HG03064 (cell line): ENCODE results near the gene GRIK3.

ENCODE experiments used
- ATAC-seq: cut with Tn5 transposase; IDR thresholded peaks from one replicate; pipeline ENCODE4 v1.9.1; 2021; ENCODE audit warnings: low read depth; ENCODE audit not compliant: unreplicated experiment

GRIK3 gene

DNA sequence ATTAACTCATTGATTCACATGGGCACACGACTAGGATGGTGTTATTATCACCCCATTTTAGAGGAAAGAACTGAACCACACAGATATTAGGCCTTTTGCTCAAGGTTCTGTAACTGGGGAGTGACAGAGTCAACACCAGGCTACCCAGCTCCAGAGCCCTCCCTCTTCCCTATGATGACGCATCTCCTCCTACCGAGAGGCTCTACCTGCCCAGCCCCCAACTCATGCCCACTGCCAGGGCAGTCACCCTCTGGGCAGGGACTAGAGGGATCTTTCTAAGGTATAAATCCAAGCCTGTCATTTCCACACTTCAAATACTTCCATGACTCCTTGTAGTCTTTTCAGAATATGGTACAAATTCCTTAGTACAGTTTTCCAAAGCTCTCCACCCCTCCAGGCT is 171.3 kb downstream of the GRIK3 start:
- ATAC-seq, result no peak

DNA sequence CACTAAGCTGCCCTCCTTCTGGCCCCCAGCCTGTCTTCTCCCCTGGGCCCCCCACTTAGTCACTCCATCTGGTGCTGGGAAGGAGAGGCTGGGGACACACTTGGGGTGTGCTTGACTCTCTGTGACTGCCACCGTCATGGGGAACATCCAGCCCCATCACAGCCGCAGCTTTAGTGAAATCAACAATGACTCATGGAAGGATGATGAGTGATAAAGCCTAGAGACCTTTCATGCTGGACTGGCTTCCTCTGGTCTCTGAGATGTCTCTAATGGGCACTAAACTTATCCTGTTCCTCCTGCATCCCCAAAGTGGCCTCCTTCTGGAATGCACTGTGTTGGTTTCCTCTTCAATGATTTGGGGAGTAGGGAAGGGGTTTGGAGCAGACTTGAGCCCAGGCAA is 172.9 kb downstream of the GRIK3 start:
- ATAC-seq, result no peak

- ATAC-seq, result no peak
Observed at GRCh38 chr1:36859926-36860325, 174.4 kb downstream of the GRIK3 start.

GRCh38 chr1:36858981-36859380 is 175.3 kb downstream of the GRIK3 start:
- no peak for ATAC-seq

GRCh38 chr1:36858553-36858952 is 175.8 kb downstream of the GRIK3 start:
- no peak for ATAC-seq

DNA sequence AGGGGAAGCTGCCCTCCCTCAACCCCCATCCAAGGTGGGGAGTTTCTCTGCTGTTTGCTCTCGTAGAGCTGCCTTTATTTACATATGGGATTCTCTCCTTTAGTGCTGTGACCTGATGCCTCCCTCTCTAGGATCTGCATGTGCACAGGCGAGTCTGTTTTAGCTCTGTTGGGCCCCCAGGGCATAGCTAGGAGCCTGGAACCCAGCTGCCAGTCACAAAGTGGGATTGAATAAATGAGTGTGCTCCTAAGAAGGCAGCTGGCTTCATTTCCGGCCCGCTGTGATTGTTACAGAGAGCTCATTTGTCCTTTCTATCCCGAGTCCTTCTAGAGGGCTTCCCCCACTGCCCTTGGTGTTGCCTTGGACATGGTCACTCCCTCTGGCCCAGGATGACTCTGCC is 176.6 kb downstream of the GRIK3 start:
- no peak for ATAC-seq

GRCh38 chr1:36855699-36856494 is 178.4 kb downstream of the GRIK3 start:
- ATAC-seq, result no peak

DNA sequence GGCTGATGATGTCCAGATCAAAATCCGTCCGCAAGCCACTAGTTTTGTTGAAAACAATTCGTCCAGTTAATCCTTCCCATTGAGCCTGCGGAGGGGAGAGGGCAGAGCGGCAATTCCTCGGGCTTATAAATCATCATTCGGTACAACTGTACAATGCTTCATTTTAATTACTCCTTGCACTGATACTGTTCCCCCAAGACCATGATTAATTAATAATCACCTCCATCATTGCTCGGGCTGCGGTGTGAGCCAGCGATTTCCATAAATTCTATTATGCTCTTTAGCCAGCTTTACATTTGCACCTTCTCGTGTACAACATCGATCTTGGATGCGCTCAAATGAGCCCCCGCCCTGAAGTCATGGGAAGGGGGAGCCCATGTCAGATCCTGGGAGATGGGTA is 180.7 kb downstream of the GRIK3 start:
- ATAC-seq, result no peak

- ATAC-seq, result no peak
Observed at GRCh38 chr1:36852586-36852985, 181.7 kb downstream of the GRIK3 start.

GRCh38 chr1:36851595-36851994 is 182.7 kb downstream of the GRIK3 start:
- no peak for ATAC-seq

DNA sequence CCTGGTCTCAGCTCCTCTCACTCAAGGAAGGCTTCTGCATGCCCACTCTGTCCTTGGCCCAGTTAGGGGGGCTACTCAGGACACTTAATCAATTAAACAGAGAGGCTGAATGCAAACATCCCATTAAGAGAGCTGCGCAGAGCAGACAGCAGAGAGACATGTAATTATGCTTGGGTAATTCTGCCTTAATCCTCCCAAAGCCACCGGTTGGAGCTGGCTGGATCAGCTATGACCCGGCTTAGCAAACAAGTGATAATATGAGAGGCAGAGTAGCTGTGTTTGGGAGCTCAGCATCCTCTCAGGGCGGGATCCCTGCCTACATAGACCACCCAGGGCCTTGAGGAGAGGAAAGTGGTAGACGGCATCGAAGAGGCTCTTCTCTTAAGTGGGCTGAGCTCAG is 183.2 kb downstream of the GRIK3 start:
- ATAC-seq, result no peak

- no peak for ATAC-seq
Observed at GRCh38 chr1:36849956-36850355, 184.4 kb downstream of the GRIK3 start.

GRCh38 chr1:36847761-36848160 is 186.6 kb downstream of the GRIK3 start:
- no peak for ATAC-seq

DNA sequence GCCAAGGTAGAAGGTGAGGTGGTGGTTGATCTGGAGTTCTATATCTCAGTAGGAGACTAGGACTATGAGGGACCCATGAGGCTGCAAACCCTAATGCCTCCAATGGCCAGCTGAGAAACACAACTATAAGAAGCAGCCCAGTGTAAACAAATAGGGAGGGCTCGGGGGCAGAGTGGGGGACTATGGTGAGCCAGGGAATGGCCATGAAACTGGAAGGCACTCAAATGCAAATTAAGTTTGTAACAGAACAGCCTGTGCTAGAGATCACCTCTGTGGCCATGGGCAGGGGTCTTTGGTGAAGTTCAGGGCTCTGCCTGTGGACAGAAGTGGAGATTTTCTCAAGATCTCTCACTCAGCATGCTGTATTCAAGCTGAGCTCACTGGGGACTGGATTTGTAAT is 187.1 kb downstream of the GRIK3 start:
- no peak for ATAC-seq

- ATAC-seq, result no peak
Observed at GRCh38 chr1:36846357-36846756, 188.0 kb downstream of the GRIK3 start.

DNA sequence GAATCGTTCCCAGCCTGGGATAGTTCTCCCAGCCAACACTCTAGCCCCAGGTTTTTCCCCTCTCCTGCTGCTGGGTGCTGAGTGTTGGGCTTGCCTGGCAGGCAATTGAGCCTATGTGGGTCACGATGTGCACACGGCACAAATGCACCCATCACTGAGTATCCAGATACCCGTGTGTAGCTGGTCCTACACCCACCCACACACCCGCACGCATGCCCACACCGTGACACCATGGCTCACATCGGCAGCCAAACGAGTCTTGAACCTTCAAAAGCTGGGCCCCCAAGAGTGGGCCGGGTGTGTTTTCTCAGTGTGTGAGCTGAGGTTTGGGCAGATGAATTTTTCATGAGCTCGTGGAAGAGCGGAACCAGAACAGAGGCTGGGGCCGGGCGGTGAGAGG is 188.5 kb downstream of the GRIK3 start:
- no peak for ATAC-seq

DNA sequence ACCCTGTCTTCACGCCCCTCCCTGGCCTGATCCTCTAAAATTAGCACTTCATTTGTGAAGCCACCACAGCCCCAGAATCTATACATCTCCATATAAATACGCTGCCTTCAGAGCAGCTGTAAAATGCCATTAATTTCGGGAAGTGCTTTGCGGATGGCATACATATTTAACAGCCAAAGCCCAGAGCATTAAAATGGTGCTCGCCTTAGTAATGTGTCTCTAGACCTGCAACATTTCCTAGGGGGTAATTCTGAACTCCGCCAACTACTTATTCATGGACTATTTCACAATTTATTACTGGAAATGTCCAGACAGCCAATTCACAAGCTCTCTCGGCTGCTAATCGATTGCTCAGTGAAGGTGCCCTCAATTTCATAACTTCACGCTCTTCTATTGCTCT is 189.4 kb downstream of the GRIK3 start:
- no peak for ATAC-seq

DNA sequence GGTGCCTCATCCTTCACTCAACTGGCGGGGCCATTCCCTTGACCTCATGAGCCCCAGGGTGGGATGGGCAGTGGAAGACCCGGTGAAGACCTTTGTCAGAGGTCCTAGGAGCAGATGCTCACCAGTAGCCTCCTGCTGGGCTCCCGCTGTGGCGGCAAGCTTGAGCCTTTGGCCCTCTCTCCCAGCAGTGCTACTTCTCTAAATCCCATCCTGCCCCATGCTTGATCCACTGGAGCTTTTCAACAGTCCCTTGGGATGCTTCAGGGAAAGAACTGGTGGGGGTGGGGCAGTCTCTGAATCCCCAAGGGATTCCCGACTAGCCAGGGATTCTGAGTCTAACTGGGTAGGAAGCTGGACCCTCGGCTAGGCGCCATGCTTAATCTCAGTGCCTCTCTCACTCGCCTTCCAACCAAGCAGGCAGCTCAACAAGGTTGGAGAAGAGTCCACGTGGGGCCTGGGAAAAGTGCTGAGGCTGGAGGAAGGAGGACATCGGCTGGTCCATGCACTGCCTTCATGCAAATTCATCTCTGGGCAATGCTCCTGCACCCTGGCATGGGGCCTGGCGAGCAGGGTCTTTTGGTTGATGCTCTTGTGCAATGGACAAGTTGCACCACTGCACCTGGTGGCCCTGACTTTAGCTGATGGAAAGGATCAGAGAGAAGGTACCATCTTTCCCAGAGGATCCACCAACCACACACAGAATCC is 190.3 kb downstream of the GRIK3 start:
- no peak for ATAC-seq

- ATAC-seq, result no peak
Observed at GRCh38 chr1:36843027-36843426, 191.3 kb downstream of the GRIK3 start.

GRCh38 chr1:36842448-36842847 is 191.9 kb downstream of the GRIK3 start:
- no peak for ATAC-seq

- ATAC-seq, result no peak
Observed at GRCh38 chr1:36839485-36839884, 194.8 kb downstream of the GRIK3 start.

DNA sequence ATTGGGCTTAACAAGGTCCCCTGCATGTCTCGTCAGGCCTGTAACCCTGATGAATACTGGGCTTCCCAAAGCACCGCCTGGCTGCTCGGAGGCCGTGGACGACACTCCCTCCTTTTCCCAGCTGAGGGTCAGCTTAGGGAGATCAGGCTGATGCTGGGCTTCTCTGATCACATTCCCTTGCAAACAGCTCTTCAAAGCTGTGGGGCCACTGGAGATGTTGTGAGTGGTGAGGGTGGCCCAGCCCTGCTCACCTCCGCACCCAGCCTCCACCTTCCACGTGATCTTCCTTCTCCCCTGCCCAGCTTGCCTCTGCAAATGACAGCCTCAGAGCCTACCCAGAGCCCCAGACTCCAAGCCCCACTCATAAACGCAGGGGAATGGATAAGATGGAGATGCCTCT is 195.4 kb downstream of the GRIK3 start:
- ATAC-seq, result no peak
